ENCODE measurements around the gene USP12.

GRCh38 chr13:27120011-27120410 is 51.6 kb downstream of the USP12 start:
- TF ChIP-seq, protein P1, sequence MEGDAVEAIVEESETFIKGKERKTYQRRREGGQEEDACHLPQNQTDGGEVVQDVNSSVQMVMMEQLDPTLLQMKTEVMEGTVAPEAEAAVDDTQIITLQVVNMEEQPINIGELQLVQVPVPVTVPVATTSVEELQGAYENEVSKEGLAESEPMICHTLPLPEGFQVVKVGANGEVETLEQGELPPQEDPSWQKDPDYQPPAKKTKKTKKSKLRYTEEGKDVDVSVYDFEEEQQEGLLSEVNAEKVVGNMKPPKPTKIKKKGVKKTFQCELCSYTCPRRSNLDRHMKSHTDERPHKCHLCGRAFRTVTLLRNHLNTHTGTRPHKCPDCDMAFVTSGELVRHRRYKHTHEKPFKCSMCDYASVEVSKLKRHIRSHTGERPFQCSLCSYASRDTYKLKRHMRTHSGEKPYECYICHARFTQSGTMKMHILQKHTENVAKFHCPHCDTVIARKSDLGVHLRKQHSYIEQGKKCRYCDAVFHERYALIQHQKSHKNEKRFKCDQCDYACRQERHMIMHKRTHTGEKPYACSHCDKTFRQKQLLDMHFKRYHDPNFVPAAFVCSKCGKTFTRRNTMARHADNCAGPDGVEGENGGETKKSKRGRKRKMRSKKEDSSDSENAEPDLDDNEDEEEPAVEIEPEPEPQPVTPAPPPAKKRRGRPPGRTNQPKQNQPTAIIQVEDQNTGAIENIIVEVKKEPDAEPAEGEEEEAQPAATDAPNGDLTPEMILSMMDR (IDR thresholded peaks at IDR 0.05 in 8 of 11, conservative IDR thresholded peaks at IDR 0.05 in 3 of 11) = no peak
- no peak for TF ChIP-seq POLR2A (IDR thresholded peaks at IDR 0.05)
